ENCODE results near the gene PPIL1. TPM values are rescaled to one million over a fixed set of nuclear protein-coding genes. Genes with fewer than 3 reads are reported as not detected.

PPIL1 gene
- polyA plus RNA-seq, 1 donor (not counting 4 experiments of a cell fraction or from before 2014, with no cell fraction given), result 45.5 TPM

DNA sequence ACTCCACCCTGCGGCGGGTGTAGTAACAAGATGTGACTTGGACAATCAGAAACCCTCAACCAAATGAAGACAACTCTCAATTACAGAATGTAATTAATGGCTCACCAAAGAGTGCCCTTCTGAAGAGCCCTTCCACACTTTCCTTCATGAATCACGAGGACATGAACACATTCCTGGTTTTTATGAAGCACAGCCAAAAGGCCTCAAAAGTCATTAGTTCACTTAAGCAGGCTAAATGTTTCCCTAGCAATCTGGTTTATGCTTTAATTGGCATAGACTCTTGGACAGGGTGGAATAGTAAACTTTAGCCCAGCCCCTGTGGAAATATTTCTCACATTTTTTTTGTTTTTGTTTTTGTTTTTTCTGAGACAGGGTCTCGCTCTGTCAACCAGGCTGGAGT is 55.8 kb downstream of the PPIL1 start:
- H3K4me2 ChIP-seq (ENCODE audit: control insufficient read depth, extremely low read depth, insufficient read depth, low read depth, low read length), result no peak overlapping the region
- no peaks in the 10 kb centered on the region for H3K27me3 ChIP-seq (ENCODE audit: control insufficient read depth, extremely low read depth, insufficient read depth, low read length)
- no peaks in the 10 kb centered on the region for H3K9me3 ChIP-seq (ENCODE audit: control insufficient read depth, low read depth, low read length)
- dilution Hi-C loops (cut with MboI; ENCODE audit: extremely low pct_ligation_motif_present, low sequenced_read_pairs), result no loop called here
- H3K36me3 ChIP-seq (ENCODE audit: control insufficient read depth in 2 of 2, extremely low read depth in 1 of 2, insufficient read depth in 2 of 2, low read length in 2 of 2), result no peaks in the 10 kb centered on the region
- no peak overlapping the region for H3K27ac ChIP-seq (ENCODE audit: control insufficient read depth, insufficient read depth, low read length)
- H3K4me3 ChIP-seq (ENCODE audit: control insufficient read depth in 2 of 3, extremely low read depth in 1 of 3, insufficient read depth in 2 of 3, low read depth in 1 of 3, low read length in 3 of 3), result no peak overlapping the region
- no peak overlapping the region for H3K9ac ChIP-seq (ENCODE audit: control insufficient read depth, extremely low read depth, insufficient read depth, low read length)
- TF ChIP-seq, protein P1, sequence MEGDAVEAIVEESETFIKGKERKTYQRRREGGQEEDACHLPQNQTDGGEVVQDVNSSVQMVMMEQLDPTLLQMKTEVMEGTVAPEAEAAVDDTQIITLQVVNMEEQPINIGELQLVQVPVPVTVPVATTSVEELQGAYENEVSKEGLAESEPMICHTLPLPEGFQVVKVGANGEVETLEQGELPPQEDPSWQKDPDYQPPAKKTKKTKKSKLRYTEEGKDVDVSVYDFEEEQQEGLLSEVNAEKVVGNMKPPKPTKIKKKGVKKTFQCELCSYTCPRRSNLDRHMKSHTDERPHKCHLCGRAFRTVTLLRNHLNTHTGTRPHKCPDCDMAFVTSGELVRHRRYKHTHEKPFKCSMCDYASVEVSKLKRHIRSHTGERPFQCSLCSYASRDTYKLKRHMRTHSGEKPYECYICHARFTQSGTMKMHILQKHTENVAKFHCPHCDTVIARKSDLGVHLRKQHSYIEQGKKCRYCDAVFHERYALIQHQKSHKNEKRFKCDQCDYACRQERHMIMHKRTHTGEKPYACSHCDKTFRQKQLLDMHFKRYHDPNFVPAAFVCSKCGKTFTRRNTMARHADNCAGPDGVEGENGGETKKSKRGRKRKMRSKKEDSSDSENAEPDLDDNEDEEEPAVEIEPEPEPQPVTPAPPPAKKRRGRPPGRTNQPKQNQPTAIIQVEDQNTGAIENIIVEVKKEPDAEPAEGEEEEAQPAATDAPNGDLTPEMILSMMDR (optimal IDR thresholded peaks at IDR 0.05 in 1 of 3, IDR thresholded peaks at IDR 0.05 in 1 of 3, conservative IDR thresholded peaks at IDR 0.05 in 1 of 3; ENCODE audit: extremely low read depth in 1 of 3, insufficient read depth in 2 of 3, low read length in 3 of 3), result no peak
- TF ChIP-seq EZH2 (IDR thresholded peaks at IDR 0.05; ENCODE audit: low read length), result no peak
- FAIRE-seq (no peak), DNase-seq (ENCODE audit: low read depth, low spot score) (no peak)
- no peaks in the 10 kb centered on the region for H3K9me1 ChIP-seq (ENCODE audit: control insufficient read depth, extremely low read depth, insufficient read depth, low read length)
- no peaks in the 10 kb centered on the region for H4K20me1 ChIP-seq (ENCODE audit: control insufficient read depth, extremely low read depth, insufficient read depth, low read length)
- no peaks in the 10 kb centered on the region for H3K79me2 ChIP-seq (ENCODE audit: control insufficient read depth, insufficient read depth, low read length)
- H3K4me1 ChIP-seq (ENCODE audit: control insufficient read depth, extremely low read depth, insufficient read depth, low read length), result peaks cover 8% of the 10 kb centered on the region
- H2AFZ ChIP-seq (ENCODE audit: control insufficient read depth, low read length), result no peak overlapping the region

DNA sequence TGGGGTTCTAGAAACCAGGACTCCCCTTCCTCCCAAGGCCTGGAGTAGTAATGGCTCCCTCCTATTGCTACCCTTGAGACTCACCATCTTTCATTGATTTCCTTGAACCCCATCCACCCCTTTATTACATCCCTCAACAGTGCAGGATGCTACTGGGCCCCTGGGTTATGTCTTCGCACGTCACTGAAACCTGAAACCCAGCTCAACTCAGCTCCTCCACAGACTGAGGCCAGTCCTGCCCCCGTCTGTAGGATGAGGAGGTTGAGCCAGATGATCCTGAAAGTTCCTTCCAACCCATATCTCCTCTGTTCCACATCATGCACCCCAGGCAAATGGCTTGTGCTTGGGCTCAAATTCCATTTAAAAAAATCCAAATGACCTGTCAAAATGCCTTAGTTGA is 56.8 kb downstream of the PPIL1 start:
- Histone ChIP-seq H3K4me3 (ENCODE audit: control insufficient read depth in 2 of 3, extremely low read depth in 1 of 3, insufficient read depth in 2 of 3, low read depth in 1 of 3, low read length in 3 of 3) (no peak overlapping the region), H3K27ac (ENCODE audit: control insufficient read depth, insufficient read depth, low read length) (no peak overlapping the region), H3K27me3 (ENCODE audit: control insufficient read depth, extremely low read depth, insufficient read depth, low read length) (no peaks in the 10 kb centered on the region), H3K4me2 (ENCODE audit: control insufficient read depth, extremely low read depth, insufficient read depth, low read depth, low read length) (no peak overlapping the region), H3K9ac (ENCODE audit: control insufficient read depth, extremely low read depth, insufficient read depth, low read length) (no peak overlapping the region), H2AFZ (ENCODE audit: control insufficient read depth, low read length) (no peak overlapping the region), H3K9me3 (ENCODE audit: control insufficient read depth, low read depth, low read length) (no peaks in the 10 kb centered on the region), H3K36me3 (ENCODE audit: control insufficient read depth in 2 of 2, extremely low read depth in 1 of 2, insufficient read depth in 2 of 2, low read length in 2 of 2) (no peaks in the 10 kb centered on the region), H3K9me1 (ENCODE audit: control insufficient read depth, extremely low read depth, insufficient read depth, low read length) (no peaks in the 10 kb centered on the region), H3K79me2 (ENCODE audit: control insufficient read depth, insufficient read depth, low read length) (no peaks in the 10 kb centered on the region), H3K4me1 (ENCODE audit: control insufficient read depth, extremely low read depth, insufficient read depth, low read length) (peaks cover 8% of the 10 kb centered on the region), H4K20me1 (ENCODE audit: control insufficient read depth, extremely low read depth, insufficient read depth, low read length) (no peaks in the 10 kb centered on the region)
- no peak for TF ChIP-seq EZH2 (IDR thresholded peaks at IDR 0.05; ENCODE audit: low read length)
- TF ChIP-seq, protein P1 (optimal IDR thresholded peaks at IDR 0.05 in 1 of 3, IDR thresholded peaks at IDR 0.05 in 1 of 3, conservative IDR thresholded peaks at IDR 0.05 in 1 of 3; ENCODE audit: extremely low read depth in 1 of 3, insufficient read depth in 2 of 3, low read length in 3 of 3), result no peak
- dilution Hi-C loops (cut with MboI; ENCODE audit: extremely low pct_ligation_motif_present, low sequenced_read_pairs), result no loop called here
- DNase-seq (ENCODE audit: low read depth, low spot score) (no peak), FAIRE-seq (no peak)

Measured in keratinocyte (primary cell).